GM13976 (cell line): ENCODE data around the gene PRCD.
A peak's percentile ranks its signal among the peaks of the same experiment; 100 is the strongest.

ENCODE experiments used
- DNase-seq: peaks from one replicate; pipeline ENCODE4 v3.0.0; 2012; ENCODE audit warnings: low spot score
- CTCF ChIP-seq: IDR thresholded peaks from 2 replicates; pipeline ENCODE4 v1.5.1; 2012; ENCODE audit warnings: borderline replicate concordance, mild to moderate bottlenecking; ENCODE audit not compliant: insufficient read depth; ENCODE audit errors: extremely low read depth, missing control alignments, control extremely low read depth
- in situ Hi-C: fragments of 300-500 bp; cut with MboI; formaldehyde crosslinking; loops from one replicate; pipeline ENCODE4 v1.12.0; 2022; ENCODE audit warnings: low sequenced_read_pairs, mixed read lengths, inconsistent platforms; ENCODE audit not compliant: unreplicated experiment

Gene PRCD

GRCh38 chr17:76499267-76499667 lies 40.6 kb upstream of the PRCD start:
- in situ Hi-C loops, result no loop called here
- TF ChIP-seq CTCF, result no peak
- DNase-seq, result no peak

- in situ Hi-C loops, result no loop called here
- TF ChIP-seq CTCF, result no peak
- DNase-seq, result no peak
These were observed 39.6 kb upstream of the PRCD start for GRCh38 chr17:76500074-76500746.

GRCh38 chr17:76500747-76501017 lies 39.2 kb upstream of the PRCD start:
- no peak for DNase-seq
- TF ChIP-seq CTCF, result no peak
- in situ Hi-C loops, result no loop called here

- TF ChIP-seq CTCF, result no peak
- peak; percentile 98 for DNase-seq
- in situ Hi-C loops, result no loop called here
These were observed 38.6 kb upstream of the PRCD start, which contains the start of gene RHBDF2 for GRCh38 chr17:76501018-76501826. RHBDF2 (minus strand) TSS chr17:76501423; CDS start chr17:76481524, 19,899 bp downstream.

GRCh38 chr17:76501827-76502307 lies 38.0 kb upstream of the PRCD start:
- no peak for DNase-seq
- no peak for TF ChIP-seq CTCF
- in situ Hi-C loops, result no loop called here

- in situ Hi-C loops, result no loop called here
- no peak for TF ChIP-seq CTCF
- DNase-seq, result no peak
These were observed 37.3 kb upstream of the PRCD start for GRCh38 chr17:76502341-76503211.
